GM19438 (cell line): ENCODE results near the gene PITX1.

Experiments
- ATAC-seq: cut with Tn5 transposase; IDR thresholded peaks from one replicate; pipeline ENCODE4 v1.9.1; 2021; ENCODE audit warnings: low read depth; ENCODE audit not compliant: unreplicated experiment

Gene PITX1

DNA sequence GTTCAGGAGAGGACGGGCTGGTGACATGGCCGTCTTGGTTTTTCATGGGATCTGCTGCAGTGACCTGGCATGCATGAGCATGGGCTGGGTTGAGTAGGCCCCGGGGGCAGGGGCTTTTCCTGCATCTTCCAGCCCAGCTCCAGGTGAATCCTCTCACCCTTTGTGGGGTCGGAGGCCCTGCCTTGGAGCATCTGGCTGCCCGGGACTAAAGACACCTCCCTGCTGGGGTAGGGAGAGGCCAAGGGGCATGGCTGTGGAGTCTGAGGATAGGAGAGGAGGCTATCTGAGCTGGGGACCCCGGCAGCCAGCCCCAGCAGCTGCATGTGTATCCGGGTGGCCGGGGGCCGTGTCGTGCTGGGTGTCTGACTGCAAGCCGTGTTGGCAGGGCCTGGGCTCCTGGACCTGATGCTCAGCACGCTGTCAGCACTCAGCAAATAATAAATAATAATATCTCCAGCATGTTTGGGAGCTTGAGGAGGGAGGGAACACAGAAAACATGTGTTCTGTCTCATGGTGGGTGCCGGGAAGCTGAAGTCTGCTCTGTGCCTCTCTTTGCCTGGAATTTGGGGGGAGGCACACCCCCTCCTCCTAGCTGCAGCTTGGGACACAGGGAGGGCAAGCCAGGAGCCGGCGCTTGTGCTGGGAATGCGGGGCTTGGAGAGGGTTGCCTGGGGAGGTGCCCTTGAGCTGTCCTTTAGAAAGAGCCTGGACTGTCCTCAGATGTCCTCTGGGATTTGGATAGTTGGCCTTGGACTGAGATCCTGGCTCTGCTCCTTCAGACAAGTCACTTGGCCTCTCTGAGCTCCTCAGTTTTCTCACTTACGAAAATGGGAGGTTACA lies 28.4 kb upstream of the PITX1 start:
- no peak for ATAC-seq

DNA sequence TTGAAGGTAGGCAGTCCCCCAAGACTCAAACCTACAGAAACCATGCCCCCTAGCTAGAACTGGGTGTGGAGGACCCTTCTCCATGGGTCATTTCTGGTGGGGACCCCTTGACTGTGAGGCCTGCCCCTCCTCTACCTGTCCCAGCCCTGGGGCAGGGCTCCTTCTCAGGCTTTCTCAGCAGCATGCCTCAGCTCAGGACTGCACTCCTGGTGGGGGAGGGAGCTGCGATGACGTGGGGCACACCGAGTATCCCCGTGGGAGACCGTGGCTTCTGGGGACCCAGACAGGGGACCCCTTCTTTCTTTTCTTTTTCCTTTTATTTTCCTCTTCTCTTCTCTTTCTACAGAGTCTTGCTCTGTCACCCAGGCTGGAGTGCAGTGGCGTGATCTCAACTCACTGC lies 27.0 kb upstream of the PITX1 start:
- no peak for ATAC-seq

DNA sequence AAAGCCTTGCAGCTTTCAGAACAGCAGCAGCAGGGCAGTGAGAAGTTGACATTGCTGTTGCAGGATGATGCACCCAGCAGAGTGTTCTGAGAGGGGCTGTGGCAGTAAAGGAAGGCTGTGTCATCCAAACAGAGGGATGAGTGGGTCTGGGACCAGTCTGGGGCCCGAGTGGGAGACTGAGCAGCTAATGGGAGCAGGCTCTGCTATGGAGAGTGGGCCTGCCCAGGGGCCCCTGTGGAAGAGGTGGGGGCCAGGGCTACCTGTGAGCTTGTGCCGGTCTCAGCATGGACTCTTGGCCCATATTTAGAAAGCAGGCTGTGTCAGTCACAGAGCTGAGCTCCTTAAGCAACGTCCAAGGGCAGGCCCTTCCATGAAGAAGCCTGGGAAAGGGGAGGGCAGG lies 26.0 kb upstream of the PITX1 start:
- no peak for ATAC-seq

DNA sequence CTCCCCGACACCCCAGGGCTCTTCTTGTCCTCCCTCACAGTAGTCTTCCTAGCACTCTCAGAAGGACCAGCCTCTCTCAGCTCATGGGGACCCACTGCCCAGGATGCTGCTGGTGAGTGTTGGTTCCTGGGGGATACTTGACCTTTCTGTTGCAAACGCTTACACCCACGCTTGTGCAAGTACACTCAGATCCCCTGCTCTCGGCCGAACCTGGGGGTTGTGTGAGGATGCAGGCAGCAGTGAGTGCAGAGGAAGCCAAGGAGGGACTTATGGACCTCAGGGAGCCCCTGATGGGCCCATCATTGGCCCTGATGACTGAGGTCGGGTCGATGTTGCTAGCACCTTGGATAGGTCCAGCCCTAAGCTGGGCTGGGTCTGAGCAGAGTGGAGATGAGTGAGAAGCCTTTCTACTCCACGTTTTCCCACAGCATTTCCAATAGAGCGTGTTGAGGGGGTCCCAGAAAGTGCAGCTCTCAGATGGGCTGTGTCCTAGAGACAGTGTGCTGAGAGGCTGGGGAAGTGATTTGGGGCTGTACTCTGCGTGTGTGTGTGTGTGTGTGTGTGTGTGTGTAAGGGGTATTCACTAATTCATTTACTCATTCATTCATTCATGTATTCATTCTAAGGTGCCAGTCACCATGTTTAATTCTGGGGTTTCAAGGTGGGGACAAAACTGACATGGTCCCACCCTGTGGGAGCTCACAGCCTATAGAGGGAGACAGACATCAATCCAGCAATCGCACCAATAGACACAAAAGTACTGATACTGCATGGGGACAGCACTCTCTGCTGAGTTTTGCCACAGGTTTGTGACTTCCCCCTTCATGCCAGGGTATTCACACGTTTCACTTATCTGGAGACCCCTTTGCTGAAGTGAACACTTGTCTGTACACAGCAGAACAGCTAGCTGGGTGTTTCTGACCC lies 25.2 kb upstream of the PITX1 start:
- no peak for ATAC-seq

DNA sequence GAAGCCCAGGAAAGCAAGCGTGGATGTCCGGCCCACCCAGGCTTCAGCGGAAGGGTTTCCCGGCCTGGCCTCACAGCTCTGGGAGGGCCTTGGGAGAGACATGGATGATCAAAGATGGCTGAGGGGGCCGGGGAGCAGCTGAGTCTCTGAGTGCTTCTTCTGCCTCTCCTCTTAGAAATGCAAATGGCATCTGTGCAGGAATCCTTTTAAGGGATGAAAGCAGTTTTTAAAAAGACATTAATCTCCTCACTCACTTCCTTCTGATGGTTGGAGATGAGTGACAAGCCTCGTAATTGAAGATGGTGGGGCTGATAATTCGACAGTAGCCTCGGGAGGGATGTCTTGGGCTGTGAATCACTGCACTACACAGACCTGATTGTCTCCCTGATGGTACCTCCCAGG lies 24.3 kb upstream of the PITX1 start:
- no peak for ATAC-seq

DNA sequence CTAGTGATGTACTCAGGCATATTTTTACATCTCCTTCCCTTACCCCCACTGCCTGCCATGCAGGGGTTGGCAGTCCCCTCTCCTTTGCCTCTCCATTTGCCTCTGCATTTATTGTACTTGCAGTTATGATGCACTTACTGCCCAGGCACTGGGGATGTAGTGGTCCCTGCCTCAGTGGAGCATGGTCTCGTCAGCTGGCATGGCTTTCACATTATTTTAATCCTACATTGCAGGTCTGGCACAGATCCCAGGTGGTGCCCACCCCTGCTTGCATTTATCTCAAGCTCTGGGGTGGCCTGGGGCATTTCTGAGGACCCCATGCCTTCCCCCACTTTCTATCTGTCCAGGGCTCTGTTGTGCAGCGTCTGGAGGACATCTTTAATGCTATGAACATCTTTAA lies 23.2 kb upstream of the PITX1 start:
- ATAC-seq = no peak

DNA sequence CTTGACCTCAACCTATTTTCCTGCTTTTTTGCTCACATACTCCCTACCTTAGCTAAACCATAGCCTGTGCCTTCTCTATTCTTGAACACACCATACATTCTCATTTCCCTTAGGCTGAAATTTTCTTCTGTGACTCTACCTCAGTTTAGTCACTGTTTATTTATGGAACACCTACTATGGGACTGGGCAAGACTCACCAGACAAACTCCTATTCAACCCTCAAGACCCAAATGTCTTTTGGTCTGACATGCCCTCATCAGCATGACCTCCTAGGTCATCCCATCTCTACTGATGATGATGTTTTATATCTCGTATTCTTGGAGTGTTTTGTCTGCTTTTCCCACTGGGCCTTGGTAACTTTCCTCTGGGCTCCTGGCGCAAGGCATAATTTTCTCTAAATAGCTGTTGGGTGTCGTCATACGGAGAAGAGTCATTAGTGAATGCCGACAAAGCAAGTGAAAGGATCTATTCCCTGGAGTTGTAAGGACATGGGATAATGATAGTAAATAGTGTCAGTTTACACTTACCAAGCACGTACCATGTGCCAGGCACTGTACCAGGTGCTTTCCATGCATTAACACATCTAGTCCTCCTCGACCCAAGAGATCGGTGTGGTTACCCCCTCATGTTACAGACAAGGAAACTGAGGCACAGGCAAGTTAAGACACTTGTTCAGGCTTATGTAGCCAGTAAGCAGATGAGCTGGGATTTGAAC lies 22.4 kb upstream of the PITX1 start:
- ATAC-seq = no peak

DNA sequence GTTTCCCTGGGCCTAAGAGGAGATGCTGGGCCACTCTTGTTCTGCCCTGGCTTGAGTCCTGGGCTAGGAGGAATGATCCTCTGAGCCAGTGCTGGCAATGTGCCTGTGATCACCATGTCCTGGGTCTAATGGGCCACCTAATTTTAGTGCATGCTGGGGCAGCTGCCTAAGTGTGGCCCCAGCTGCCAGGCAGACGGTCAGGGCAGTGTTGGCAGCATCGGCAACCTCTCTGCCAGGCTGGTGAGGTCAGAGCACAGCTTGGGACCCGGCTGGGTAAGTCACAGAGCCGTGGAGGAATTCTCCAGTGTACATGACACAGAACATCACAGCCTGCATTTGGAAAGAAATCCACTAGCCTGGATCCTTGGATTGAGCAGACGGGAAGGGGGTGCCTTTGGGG lies 21.4 kb upstream of the PITX1 start:
- ATAC-seq = no peak

DNA sequence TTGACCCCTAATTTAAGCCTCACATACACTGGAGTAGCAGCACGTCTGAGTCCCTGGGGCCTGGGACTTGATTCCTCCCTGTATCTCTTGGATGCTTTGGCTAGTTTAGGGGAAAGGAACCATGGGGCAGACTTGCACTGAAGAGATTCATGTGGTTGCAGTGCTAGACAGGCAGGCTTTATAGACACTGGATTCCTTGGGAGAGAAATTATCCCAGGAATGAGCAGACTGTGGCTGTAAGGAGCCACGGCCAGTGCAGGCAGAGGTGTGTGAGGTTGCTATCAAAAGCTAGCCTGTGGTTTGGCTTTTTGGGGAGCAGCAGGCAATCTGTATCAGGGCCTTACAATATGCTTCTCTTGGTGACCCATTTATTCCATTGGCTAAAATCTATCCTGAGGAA lies 20.5 kb upstream of the PITX1 start:
- no peak for ATAC-seq

DNA sequence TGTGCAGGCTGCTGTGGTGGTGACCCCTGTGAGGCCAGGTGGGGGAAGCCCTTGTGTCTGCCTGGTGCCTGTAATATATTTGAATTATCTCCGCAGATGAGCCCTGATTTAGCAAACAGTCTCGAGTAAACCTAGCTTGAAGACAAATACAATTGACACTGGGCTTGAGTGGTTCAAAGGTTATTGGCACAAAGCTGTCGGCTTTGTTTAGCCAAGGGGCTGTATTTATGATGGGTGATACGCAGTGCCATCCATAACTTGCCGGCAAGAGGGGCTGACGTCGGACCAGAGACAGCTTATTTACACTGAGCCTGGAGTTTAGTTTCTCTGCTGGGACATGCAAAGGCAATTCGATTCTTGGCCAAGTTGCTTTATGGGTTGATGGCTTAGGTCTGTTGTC lies 20.0 kb upstream of the PITX1 start:
- no peak for ATAC-seq

DNA sequence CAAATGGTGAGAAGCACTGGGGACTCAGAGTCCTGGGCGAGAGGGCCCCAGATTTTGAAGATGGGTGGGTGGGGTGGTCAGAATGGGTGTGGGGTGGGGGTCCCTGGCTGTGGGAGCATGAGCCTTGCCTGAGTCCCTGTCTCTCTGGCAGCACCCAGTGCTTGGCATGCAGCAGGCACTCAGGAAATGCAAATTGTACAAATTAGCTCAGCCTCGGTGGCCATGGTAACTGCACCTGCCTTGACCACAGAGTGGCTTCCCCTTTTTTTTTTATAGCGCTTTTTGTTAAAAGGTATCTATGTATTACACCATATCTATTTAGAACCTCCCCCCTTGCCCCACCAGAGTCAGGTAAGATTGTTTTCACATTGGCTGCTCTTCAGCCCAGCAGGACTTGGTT lies 19.2 kb upstream of the PITX1 start:
- ATAC-seq = peak; percentile 92

DNA sequence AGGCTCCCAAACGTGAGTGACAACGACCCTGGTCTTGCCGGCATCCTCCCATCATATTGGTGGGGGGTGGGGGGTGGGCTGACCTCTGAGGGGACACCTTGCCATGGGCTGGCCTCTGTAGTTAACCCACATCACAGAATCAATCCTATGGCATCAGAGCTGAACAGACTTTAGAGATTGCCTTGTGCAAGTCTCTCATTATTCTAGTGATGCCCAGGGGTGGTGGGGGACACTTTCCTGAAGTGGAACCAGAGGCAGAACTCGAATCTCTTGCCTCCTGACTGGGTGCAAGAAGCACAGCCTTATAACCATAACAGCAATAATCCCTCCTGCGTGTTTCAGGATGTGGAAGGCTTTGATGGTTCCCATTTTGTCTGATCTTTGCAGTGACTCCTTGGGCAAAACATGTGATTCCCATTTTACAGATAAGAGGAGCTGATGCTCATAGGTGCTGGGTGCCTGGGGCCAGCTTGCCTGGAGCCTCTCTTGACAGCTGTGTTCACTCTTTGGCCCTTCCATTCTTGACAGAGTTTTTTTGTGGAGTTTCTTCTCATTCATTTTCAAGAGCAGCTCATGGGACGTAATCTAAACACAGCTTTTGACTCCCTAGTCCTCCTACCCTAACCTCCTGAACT lies 18.6 kb upstream of the PITX1 start:
- ATAC-seq = no peak

DNA sequence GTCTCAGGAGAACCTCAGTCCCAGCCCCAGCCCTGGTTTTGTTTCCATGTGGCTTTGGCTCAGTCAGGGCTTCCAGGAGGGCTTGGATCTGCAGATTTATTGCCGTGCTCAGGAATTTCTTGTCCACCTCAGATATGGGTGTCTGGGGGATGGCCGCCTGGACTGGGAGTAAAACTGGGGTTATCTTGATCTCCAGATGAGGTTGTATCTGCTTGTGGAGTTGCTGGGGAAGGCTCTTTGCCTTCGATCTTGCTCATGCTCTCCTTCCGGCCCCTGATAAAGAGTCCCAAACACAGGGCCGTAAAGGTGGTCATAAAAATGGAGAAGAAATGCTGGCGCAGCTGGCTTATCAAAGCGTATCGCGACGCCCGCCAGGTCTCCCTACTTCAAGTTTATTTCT lies 17.8 kb upstream of the PITX1 start:
- ATAC-seq = no peak

DNA sequence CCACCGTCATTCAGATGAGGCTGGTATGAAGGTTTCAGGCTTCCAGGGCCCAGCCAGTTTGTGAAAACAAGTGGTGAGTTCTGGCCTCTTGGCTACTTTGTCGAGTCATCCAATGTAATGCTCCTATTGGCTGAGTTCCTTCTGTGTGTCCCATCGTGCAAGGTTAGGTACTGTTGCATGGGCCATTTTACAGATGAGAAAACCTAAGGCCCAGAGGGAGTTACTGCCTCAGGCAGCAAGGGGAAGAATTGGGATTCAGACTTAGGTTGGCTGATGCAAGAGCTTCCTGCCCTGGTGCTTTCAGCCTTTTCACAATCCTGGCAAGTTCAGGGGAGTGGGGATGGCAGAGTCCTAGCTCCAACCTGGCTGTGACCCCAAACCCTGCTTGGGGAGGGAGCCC lies 17.4 kb upstream of the PITX1 start:
- ATAC-seq = no peak

DNA sequence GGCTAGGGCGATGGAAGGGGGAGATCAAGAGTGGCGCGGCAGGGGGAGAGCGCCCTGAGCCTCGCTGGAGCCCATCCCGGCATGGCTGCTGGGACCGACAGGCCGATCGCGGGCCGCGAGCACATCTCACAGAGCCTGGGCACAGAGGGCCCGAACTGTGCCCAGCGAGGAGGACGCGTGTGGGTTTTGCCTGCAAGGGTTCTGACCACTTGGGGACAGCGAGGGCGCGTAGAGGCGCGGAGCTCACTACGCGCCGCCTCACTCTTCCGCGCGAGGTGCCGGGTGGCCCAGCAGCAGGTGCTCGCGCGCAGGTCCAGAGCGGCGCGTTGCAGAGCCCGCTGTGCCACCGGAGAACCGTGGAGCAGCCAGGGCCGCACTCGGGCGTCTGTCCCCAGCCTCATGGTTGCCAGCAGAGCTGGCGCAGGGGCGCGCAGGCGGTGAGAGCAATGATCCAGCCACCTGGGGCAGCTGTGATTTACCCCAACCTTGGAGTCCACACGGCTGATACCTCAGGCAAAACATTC lies 16.3 kb upstream of the PITX1 start:
- ATAC-seq = no peak

DNA sequence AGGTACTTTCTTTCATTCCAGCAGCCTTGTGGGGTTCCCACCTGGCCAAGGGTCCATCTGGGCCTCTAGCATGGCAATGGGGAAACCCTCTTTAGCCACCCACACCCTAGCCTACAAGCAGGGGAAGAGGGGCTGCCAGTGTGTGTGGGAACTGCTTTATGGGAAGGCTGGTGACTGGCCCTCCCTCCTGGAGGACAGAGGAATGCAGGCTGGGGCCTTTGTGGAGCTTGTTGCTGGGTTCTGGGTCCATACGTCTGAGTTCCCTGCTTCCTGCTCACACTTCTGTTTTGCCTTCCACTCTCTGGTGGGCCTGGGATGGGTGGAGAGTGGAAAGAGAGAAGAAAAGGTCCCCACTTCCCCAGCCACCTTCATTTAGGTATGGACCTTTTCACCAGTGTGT lies 14.9 kb upstream of the PITX1 start:
- no peak for ATAC-seq

DNA sequence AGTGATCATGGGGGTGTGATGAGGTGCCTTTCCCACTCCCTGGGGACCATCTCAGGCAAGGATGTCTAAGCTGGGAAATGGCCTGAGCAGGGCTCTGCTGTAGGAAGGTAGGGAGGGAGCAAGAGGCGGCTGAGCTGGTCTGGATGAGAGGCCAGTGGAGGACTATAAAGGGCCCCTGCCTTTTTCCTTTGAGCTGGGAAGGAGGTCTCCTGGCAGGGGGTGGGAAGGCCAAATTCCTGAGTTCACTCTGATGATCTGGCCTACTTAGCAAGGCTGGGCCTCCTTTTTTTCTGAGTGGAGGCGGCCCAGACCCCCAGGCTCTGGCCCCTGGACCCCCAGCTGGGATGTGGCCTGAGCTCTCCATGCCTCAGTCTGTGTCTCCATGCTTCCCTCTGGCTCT lies 14.3 kb upstream of the PITX1 start:
- ATAC-seq = no peak

DNA sequence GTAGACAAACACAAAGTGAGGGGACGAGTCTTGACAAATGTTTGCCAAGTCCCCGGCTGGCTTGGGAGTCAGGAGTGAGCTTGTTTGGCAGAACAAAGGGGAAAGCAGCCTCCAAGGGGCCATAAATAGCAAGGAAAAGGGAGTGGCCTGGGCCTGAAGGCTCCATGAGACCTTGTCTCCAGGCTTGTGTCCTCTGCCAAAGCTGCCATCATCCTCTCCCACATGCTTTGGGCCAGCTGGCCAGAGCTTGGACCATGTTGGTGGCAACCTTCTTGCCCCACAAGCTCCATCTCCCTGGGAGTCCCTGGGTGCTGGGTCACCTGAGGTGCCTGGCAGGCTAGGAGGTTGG lies 13.3 kb upstream of the PITX1 start:
- ATAC-seq = no peak

DNA sequence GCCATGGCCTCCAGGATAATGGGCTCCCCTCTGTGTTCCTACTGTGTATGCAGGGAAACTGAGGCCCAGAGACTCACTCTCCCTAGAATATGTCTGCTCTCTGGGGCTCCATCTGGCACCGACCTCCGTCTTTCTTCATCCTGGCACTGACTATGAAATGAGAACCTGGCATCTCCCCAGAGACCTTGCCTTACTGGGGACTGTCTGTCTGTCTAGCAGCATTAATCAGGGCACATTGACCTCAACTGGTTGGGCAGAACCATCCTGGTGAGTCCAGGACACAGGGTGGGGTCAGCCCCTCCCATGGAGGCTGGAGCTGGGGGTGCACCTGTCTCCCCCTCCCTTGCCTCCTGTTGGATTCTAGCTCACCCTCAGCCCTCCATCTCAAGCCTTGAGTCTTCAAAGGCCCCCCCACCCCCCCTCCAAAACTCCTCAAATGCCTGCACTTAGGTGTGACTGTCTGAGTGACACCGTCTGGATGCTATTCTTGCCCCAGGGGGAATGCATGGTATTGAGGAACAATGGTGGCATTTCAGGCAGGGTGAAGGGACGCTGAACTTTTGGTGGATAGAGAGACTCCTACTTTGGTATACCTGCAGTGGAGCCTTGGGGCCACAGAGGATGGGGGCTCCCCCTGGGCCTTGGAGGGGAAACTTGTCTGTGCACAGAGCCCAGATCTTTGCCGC lies 12.8 kb upstream of the PITX1 start:
- ATAC-seq = no peak

DNA sequence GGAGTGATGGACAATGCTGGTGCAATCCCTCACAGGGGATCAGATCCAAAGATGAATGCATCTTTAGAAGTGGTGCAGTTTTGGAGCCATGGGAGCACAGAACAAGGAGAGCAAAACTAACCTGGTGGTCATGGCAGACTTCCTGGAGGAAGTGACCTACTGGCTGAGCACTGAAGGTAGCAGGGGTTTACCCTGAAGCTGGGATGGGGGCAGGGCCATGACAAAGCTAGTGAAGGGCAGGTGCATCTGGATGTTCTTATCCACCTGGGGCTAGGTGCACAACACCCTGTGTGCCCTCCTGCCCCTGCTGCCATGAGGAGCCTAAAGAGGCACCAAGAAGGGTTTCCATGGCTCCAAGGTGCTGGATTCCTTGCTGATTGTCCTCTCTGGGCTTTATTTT lies 11.5 kb upstream of the PITX1 start:
- ATAC-seq = no peak
